NCI-H524 treated with DMSO at 0.1 percent for 48 hours (cell line): ENCODE results near the gene SFXN5.

Source experiments
- DNase-seq: peaks from one replicate; lab custom pipeline; 2025; lab: John Stamatoyannopoulos, UW

SFXN5 gene

GRCh38 chr2:72994282-72994990 lies 77.1 kb downstream of the SFXN5 start:
- DNase-seq, result no peak

GRCh38 chr2:72993933-72994280 lies 77.6 kb downstream of the SFXN5 start:
- DNase-seq, result no peak

- DNase-seq, result no peak
These were observed 78.2 kb downstream of the SFXN5 start for GRCh38 chr2:72993147-72993932.

GRCh38 chr2:72992734-72993102 lies 78.8 kb downstream of the SFXN5 start:
- no peak for DNase-seq

GRCh38 chr2:72991980-72992733 lies 79.4 kb downstream of the SFXN5 start:
- no peak for DNase-seq

- no peak for DNase-seq
These were observed 80.1 kb downstream of the SFXN5 start for GRCh38 chr2:72991439-72991725.

- no peak for DNase-seq
These were observed 80.6 kb downstream of the SFXN5 start for GRCh38 chr2:72990695-72991438.

- DNase-seq, result no peak
These were observed 81.5 kb downstream of the SFXN5 start for GRCh38 chr2:72989770-72990556.

GRCh38 chr2:72988726-72989273 lies 82.7 kb downstream of the SFXN5 start:
- DNase-seq, result no peak

- no peak for DNase-seq
These were observed 83.5 kb downstream of the SFXN5 start for GRCh38 chr2:72988041-72988440.

- DNase-seq, result no peak
These were observed 85.4 kb downstream of the SFXN5 start for GRCh38 chr2:72985891-72986683.

- no peak for DNase-seq
These were observed 86.4 kb downstream of the SFXN5 start for GRCh38 chr2:72985136-72985535.

GRCh38 chr2:72984172-72984671 lies 87.3 kb downstream of the SFXN5 start:
- DNase-seq, result no peak

- no peak for DNase-seq
These were observed 87.9 kb downstream of the SFXN5 start for GRCh38 chr2:72983500-72984161.

- no peak for DNase-seq
These were observed 88.6 kb downstream of the SFXN5 start for GRCh38 chr2:72982781-72983499.

GRCh38 chr2:72982219-72982618 lies 89.3 kb downstream of the SFXN5 start:
- no peak for DNase-seq

- no peak for DNase-seq
These were observed 90.0 kb downstream of the SFXN5 start for GRCh38 chr2:72981536-72981935.

GRCh38 chr2:72980535-72981217 lies 90.8 kb downstream of the SFXN5 start:
- no peak for DNase-seq

- no peak for DNase-seq
These were observed 91.6 kb downstream of the SFXN5 start for GRCh38 chr2:72979896-72980295.
